GM21515 (cell line): ENCODE data around the gene STMN3.
"Not testable (repeated sequence)": the region's sequence is repeated elsewhere in the genome, so short reads cannot be mapped to it uniquely, and the experiment has no call there.

Experiments used
- ATAC-seq: cut with Tn5 transposase; IDR thresholded peaks from one replicate; pipeline ENCODE4 v1.9.1; 2021; ENCODE audit not compliant: unreplicated experiment

The STMN3 gene

DNA sequence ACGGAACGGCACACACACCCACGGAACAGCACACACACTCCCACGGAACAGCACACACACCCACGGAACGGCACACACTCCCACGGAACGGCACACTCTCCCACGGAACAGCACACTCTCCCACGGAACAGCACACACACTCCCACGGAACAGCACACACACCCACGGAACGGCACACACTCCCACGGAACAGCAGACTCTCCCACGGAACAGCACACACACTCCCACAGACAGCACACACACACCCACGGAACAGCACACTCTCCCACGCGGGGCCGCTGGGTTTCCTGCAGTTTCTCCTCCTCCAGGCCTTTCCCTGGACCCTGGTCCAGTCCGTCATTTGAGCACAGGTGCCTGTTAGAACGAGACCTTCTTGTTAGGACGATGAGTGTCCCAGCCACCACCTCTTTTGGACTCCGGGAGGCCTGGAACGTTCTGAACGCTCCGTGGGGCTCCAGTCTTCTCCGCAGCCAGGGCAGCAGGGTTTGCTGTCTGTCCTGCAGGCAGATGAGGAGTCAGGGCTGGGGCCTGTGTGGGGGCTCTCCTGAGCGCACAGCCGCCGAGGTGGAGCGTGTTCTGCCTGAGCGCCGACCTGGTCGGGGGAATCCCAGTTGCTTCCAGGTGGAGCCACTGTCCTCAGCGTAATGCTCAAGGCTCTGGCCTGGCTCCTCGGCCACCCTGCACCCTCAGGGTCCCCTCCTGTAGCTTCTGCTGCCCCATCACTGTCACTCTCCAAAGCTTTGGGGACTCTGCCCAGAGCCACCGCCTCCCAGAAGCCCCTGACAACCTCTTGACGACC is 25.6 kb upstream of the STMN3 start:
- ATAC-seq = no peak

DNA sequence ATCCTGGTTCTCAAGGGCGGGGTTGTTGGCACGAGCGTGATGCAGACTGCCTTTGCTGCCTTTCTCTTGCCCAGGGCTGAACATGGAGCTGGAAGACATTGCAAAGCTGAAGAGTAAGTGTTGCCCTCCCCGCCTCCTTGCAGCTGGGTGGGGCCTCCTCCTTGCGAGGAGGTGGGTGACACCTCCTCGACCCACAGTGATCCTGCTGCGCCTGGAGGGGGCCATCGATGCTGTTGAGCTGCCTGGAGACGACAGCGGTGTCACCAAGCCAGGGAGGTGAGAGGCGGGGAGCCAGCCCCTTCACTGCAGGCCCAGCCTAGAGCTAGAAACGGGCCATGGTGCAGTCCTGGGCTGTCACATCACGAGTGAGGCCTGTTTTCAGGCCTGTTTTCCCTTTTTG is 24.8 kb upstream of the STMN3 start:
- no peak for ATAC-seq

DNA sequence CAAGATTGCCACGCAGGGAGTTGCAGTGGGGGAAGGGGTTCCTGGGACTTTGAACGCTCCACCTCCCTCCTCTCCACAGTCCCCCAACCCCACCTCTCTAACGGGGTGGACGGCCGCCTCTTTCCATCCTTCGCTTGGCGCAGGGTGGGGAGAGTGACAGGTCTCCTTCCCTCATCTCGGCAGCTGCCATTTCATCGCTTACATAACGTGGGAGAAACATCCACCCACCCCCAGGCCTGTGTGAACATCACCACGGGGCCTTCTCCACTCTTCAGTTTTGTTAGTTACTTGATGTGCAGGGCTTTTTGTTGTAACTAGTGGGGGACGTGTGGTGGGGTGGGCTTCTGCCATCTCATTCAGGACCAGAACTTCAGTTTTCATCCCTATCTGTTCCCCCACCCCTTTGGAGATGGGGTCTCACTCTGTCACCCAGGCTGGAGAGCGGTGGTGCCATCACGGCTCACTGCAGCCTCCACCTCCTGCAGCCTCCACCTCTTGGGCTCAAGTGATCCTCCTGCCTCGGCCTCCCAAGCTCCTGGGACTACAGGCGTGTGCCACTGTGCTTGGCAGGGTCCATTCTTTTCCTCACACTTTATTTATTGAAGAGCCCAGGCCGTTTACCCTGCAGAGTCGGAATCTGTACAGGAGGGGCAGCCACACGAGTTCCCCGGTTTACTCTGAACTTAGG is 22.6 kb upstream of the STMN3 start:
- no peak for ATAC-seq

DNA sequence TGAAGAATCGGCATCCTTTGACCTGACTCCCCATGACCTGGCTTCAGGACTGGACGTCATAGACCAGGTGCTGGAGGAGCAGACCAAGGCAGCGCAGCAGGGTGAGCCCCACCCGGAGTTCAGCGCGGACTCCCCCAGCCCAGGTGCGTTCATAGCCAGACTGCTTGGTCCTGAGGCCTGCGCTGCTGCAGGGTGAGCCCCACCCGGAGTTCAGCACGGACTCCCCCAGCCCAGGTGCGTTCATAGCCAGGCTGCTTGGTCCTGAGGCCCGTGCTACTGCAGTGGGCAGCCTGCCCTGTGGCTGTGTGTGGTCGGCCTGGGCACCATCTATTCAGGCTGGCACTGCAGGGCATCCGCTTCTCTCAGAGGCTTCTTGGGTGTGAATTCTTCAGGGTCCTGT is 20.7 kb upstream of the STMN3 start:
- no peak for ATAC-seq

DNA sequence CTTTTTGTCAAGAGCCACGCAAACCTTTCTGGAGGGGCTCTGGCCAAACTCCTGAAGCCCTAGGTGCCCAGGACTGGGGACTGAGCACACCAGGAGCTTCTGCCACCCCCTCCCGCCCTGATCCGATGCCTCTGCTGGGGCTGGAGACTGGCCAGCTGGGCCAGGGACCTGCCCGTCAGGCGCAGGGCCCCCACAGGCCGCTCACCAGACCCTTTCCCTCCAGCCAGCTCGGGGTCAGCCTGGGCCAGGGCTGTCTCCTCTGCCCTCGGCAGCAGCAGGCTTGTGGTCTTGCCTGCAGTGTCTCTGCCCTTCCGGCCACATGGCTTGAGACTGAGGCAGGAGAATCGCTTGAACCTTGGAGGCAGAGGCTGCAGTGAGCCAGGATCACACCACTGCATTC is 19.4 kb upstream of the STMN3 start:
- ATAC-seq = no peak

DNA sequence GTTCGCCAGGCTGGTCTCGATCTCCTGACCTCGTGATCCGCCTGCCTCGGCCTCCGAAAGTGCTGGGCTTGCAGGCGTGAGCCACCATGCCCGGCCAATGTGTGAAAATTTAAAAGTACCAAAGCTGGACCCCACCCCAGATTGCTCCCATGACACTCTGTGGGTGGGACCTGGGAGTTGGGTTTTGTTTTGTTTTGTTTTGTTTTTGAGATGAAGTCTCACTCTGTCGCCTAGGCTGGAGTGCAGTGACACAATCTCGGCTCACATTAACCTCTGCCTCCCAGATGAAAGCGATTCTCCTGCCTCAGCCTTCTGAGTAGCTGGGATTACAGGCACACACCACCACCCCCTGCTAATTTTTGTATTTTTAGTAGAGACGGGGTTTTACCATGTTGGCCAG is 18.5 kb upstream of the STMN3 start:
- ATAC-seq = not testable (repeated sequence)

DNA sequence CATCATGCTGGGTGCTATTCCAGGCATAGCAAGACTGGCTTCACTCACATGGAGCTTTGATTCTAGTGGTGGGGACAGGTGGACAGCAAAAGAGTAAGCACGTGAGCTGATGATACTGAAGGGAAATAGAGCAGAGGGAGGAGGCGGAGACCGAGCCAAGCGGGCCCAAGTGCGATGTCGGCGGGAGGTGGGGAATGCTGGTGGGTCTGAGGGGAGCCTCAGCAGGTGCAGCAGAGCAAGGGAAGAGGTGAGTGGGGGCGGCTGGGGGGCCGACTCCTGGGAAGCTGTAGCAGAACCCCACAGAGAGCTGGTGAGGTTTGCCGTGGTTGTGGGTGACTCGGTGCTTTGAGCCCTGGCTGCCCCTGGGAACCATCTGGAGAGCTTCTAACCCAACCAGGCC is 15.1 kb upstream of the STMN3 start:
- ATAC-seq = no peak

DNA sequence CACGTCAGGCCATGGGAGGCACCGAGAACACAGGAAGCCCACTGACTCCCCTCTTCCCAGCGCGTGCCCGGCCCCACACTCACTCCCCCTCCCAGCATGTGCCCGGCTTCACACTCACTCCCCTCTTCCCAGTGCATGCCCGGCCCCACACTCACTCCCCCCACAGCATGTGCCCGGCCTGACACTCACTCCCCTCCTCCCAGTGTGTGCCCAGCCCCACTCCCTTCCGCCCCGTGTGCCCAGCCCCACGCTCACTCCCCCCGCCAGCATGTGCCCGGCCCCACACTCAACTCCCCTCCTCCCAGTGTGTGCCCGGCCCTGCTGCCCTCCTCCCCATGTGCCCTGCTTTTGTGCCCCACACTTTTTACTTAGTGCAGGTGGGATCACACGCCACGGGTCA is 14.6 kb upstream of the STMN3 start:
- no peak for ATAC-seq

DNA sequence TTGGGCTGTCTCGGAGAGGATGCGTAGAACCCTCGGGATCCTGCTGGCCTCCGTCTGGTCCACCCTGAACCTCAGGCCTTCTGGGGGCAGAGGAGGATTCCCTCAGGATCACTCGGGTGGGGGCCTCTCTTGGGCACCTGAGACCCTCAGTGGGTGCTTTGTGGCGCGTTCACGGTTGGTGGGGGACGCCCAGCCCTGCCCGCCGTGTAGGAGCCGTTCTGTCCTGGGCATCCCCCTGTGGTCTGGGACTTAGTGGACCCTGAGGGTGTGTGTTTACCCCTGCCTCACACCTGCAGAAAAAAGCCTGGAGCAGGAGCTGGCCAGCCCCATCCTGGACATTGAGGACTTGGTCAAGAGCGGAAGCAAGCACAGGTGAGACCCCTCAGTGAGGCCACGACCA is 12.5 kb upstream of the STMN3 start:
- no peak for ATAC-seq

DNA sequence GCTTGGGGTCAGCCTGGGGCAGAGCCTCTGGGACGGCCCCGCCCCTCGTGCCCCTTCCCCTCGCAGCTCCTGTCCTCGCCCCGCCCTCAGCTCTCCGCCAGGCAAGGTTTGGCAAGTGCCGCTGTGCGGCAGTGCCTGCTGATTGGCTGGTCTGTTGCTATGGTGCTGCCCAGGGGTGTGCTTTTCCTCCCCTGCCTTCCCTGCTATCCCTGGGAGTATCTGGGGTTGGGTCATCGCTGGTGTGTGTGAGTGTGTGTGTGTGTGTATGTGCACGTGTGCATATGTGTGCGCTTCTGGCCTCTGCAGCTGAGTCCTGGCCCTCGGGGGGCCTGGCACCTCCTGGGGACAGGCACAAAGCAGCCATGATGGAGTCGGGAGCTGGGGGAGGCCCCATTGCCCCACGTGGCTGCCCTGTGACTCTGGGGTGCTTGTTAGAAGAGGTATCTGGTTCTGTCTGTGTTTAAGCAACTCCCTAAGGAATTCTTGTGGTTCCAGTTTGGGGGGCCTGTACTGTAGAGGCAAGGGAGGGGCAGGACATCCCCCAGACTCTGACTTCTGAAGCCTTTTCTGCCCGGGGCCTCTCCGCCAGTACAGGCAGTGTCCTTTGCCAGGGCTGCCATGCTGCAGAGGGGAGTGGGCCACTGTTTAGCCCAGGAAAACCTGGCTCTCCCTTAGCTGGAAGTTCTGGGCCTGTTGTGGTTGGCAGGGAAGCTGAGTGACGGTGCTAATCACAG is 11.8 kb upstream of the STMN3 start:
- ATAC-seq = no peak

DNA sequence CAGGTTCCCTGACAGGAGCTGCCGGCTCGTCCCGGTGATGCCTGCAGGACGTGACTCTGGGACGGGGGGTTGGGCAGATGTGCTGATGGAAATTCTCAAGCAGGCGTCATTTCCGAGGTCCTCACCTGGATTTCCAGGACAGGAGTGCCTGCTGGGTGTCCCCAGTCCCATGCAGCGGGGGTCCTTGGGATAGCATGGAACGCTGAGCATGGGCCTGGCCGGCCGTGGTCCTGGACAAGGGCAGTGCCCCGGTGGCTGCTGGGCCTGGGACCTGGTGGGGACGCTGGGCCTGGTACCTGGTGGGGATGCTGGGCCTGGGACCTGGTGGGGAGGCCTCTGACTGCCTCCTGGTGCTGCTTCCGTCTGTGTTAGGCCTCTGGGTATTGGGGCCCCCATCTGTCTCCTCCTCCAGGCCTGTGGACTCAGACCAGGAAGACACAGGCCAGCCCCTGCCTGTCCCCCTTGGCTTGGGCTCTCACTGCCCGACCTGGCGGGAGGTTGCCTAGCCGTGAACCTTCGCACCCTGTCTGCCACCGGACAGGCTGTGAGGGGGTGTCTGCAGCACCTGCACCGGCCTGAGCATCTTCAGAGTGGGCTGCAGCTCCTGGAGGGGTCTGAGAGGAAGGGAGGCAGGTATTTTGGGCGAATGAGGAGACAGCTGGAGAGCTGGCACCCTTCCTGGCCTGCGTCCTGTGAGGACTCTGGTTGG is 11.1 kb upstream of the STMN3 start:
- ATAC-seq = no peak

DNA sequence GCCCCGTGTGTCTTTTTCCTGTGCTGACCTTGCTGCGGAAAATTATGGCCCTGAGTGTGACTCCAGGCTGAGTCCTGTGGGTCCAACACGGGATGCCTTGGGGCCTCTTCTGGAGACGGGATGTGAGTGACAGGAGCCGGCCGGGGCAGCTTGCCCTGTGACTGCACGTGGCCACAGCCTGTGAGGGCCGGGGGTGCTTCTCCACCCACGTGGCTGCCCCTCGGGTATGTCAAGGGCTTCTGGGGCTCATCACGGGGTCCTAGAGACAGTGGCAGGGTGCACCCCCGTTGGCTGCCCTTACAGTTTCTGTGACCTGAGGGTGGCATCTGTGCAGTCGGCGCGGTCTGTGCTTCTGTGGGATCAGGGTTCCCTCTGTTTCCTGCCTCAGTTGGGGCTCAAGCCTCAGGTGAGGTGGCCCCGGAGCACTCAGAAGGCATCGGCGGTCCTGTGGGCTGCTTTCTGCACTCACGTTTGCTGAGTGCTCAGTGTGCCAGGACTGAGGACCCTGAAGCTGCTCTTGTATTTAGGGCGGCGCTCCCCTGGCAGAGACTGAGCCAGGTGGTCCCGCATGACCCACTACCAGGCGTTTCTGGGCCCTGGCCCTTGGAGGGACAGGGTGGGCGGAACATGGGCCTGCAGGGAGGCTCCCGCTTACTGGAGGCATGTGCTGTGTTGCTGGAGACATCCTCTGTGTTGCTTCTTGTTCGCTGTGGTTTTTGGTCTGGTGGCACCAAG is 10.3 kb upstream of the STMN3 start:
- no peak for ATAC-seq

DNA sequence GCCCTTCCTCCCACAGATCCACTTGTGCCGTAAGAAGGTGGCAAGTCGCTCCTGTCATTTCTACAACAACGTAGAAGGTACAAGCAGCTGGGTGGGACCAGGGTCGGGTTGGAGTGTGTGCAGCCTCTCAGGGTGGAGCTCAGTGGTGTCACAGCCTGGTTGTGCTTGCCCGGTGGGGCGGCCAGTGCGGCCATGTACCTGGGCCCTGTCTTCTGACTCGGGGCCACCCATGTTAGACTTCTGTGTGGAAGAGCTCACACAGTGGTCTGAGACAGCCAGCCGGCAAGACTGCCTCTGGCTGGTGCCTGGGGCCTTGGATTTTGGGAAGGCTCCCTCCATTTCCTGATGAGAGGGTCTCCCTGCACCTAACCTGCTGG is 9.6 kb upstream of the STMN3 start:
- no peak for ATAC-seq

DNA sequence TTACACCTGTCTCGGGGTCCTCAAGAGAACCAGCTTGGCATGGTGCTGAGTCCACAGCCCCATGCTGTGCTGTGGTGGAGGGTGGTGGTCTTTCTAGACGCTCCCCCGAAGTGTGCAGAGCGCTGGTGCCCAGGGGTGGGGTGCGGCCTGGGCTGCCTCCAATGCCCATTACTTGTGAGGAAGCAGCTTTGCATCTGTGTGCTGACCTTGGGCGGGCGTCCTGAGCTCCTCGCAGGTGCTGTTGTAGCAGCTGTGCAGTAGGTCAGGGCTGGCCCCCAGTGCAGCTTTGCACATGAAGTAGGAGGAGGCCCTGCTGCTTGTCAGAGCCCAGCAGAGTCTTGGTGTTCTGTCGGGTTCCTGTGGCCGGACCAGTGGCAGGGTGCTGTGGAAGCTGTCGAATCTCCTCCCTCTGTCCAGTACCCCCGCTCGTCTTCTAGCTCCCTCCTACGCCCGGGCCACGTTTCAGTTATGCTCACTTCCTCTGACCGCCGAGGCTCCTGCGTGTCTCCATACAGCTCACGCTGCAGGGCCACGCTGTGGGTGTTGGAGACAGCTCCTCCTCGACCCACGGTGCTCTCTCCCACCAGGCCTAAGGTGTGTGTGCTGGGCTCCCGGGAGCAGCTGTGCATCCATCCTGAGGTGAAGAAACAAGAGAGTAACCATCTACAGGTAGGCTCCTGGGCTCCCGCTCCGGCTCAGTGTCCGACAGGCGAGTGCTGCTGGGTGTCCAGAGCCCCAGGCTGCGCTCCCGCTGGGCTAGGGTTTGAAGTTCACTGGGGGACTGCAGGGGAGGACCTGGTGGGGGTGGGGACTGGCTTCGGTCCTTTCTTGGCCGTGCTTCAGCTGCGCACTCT is 9.0 kb upstream of the STMN3 start:
- no peak for ATAC-seq

DNA sequence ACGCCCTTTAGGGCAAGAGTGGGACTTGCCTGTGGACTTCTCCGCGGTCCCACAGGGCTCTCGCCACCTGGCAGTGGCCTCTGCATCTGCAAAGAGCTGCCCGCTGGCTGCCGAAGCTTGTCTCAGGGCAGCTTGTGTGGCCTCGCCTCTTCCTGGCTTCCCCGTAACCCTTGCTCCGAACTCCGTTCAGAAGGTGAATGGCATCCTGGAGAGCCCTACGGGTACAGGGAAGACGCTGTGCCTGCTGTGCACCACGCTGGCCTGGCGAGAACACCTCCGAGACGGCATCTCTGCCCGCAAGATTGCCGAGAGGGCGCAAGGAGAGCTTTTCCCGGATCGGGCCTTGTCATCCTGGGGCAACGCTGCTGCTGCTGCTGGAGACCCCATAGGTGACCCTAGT is 7.9 kb upstream of the STMN3 start:
- ATAC-seq = no peak

DNA sequence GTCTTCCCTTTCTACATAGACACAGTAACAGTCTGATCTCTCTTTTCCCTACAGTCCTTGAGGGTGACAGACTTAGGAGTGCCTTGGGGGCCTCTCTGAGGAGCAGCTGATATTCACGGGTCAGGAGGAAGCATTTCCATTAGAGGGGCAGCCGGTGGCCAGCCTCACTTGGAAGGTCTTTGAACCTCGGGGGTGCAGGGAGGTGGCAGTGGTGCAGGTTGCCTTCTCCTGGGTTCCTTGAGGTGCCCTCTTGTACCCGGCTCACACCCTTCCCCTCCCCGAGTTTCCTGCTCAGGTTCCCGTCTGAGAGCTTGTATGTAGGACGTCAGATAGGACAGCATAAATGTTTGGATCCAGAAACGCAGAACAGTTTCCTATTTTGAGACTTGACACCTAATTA is 7.4 kb upstream of the STMN3 start:
- ATAC-seq = no peak

DNA sequence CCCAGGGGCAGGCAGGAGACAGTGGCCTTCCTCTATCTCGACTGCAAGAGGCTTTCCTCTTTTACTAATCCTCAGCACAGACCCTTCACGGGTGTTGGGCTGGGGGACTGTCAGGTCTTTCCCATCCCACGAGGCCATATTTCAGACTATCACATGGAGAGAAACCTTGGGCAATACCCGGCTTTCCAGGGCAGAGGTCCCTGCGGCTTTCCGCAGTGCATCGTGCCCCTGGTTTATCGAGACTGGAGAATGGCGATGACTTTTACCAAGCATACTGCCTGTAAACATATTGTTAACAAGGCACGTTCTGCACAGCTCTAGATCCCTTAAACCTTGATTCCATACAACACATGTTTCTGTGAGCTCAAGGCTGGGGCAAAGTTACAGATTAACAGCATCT is 7.0 kb upstream of the STMN3 start:
- ATAC-seq = not testable (repeated sequence)

DNA sequence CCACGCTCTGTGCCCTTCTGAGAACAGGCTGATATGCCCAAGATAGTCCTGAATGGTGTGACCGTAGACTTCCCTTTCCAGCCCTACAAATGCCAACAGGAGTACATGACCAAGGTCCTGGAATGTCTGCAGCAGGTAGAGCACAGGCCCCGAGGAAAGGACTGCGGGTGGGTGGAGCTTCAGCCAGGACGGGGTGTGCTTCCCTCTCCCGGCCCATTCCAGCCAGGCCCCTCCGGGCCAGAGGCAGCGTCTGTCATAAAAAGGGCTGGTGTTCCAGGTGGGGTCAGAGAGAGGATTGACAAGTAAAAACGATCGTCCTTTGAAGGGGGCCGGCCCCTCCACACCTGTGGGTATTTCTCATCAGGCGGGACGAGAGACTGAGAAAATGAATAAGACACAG is 6.1 kb upstream of the STMN3 start:
- no peak for ATAC-seq

DNA sequence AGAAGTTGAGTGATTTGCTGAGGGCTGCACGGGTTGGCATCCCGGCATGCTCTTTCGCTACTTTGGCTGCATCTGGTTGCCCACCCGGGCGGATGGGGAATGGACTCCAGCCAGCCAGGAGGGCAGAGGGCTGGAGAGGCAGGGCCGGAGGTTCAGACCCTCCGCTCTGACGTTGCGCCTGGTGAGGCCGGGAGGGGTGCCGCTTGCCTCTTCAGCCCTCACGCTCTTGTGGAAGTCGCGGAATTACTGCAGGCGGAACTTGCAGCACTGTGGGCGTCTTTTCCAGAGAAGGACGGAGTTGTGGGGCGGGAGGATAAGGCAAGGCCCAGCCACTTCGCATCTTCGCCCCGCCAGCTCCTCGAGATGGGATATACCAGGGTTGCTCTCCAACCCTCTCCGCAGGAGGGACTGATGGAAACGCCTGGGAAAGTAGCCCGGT is 5.5 kb upstream of the STMN3 start:
- no peak for ATAC-seq
